Glutamatergic neuron (in vitro differentiated cells): Measurements from ENCODE around the gene RAB30. TPM values are rescaled to one million over a fixed set of nuclear protein-coding genes. Genes with fewer than 3 reads are reported as not detected.

Experiments used
- DNase-seq: peaks from one replicate; pipeline ENCODE4 v3.0.0; 2022
- H3K27ac Mint-ChIP-seq: one replicate; pipeline ENCODE4 v1.8.0; 2020; ENCODE audit warnings: mild to moderate bottlenecking, mixed read lengths, inconsistent platforms; ENCODE audit not compliant: unreplicated experiment
- H3K27me3 Mint-ChIP-seq: one replicate; pipeline ENCODE4 v1.8.0; 2020; ENCODE audit warnings: mild to moderate bottlenecking, moderate library complexity, mixed read lengths, inconsistent platforms; ENCODE audit not compliant: unreplicated experiment
- H3K36me3 Mint-ChIP-seq: one replicate; pipeline ENCODE4 v1.8.0; 2020; ENCODE audit warnings: mild to moderate bottlenecking, mixed read lengths, inconsistent platforms; ENCODE audit not compliant: unreplicated experiment
- H3K4me1 Mint-ChIP-seq: one replicate; pipeline ENCODE4 v1.8.0; 2020; ENCODE audit warnings: mild to moderate bottlenecking, low read depth, mixed read lengths, inconsistent platforms; ENCODE audit not compliant: unreplicated experiment
- H3K4me3 Mint-ChIP-seq: one replicate; pipeline ENCODE4 v1.8.0; 2020; ENCODE audit warnings: mild to moderate bottlenecking, mixed read lengths, inconsistent platforms; ENCODE audit not compliant: unreplicated experiment
- H3K9me3 Mint-ChIP-seq: one replicate; pipeline ENCODE4 v1.8.0; 2020; ENCODE audit warnings: mild to moderate bottlenecking, moderate library complexity, mixed read lengths, inconsistent platforms; ENCODE audit not compliant: unreplicated experiment
- CTCF ChIP-seq: fragments of 200-600 bp; sonication (generic); IDR thresholded peaks from one replicate; pipeline ENCODE4 v1.5.0; 2021; ENCODE audit not compliant: partially characterized antibody, unreplicated experiment
- total RNA-seq: library from RNA; stranded (reverse); fragmentation: NEBNext Ultra II Directional; extraction: Animal tissue kit (Norgen Biotek cat#: 25700); gene quantifications from one replicate; pipeline ENCODE4 v1.2.1, GENCODE V29; 2021; ENCODE audit not compliant: unreplicated experiment

RAB30 gene
- total RNA-seq, 1 donor from 2014 or later = 59.4 TPM

- no peak for DNase-seq
- TF ChIP-seq CTCF = no peak
- H3K4me3 Mint-ChIP-seq = no peak overlapping the region
- no peaks in the 10 kb centered on the region for H3K9me3 Mint-ChIP-seq
- no peaks in the 10 kb centered on the region for H3K27me3 Mint-ChIP-seq
- H3K4me1 Mint-ChIP-seq = no peaks in the 10 kb centered on the region
- no peak overlapping the region for H3K27ac Mint-ChIP-seq
- no peaks in the 10 kb centered on the region for H3K36me3 Mint-ChIP-seq
Measured at GRCh38 chr11:82930229-82930628, 141.5 kb downstream of the RAB30 start.

GRCh38 chr11:82929121-82929520 is 142.6 kb downstream of the RAB30 start:
- Mint-ChIP-seq H3K9me3 (no peaks in the 10 kb centered on the region), H3K36me3 (no peaks in the 10 kb centered on the region), H3K27ac (no peak overlapping the region), H3K27me3 (no peaks in the 10 kb centered on the region), H3K4me1 (no peaks in the 10 kb centered on the region), H3K4me3 (no peak overlapping the region)
- DNase-seq = no peak
- no peak for TF ChIP-seq CTCF

GRCh38 chr11:82927264-82927880 is 144.3 kb downstream of the RAB30 start:
- Mint-ChIP-seq H3K27me3 (no peaks in the 10 kb centered on the region), H3K9me3 (no peaks in the 10 kb centered on the region), H3K27ac (no peak overlapping the region), H3K4me1 (no peaks in the 10 kb centered on the region), H3K36me3 (no peaks in the 10 kb centered on the region), H3K4me3 (no peak overlapping the region)
- peak; percentile 92 for TF ChIP-seq CTCF
- no peak for DNase-seq

GRCh38 chr11:82924522-82925224 is 147.0 kb downstream of the RAB30 start:
- Mint-ChIP-seq H3K27ac (no peak overlapping the region), H3K27me3 (no peaks in the 10 kb centered on the region)

More at GRCh38 chr11:82924522-82925224, 147.0 kb downstream of the RAB30 start:
- H3K9me3 Mint-ChIP-seq = no peaks in the 10 kb centered on the region
- no peaks in the 10 kb centered on the region for H3K4me1 Mint-ChIP-seq
- H3K4me3 Mint-ChIP-seq = no peak overlapping the region
- no peak for DNase-seq
- no peak for TF ChIP-seq CTCF
- no peaks in the 10 kb centered on the region for H3K36me3 Mint-ChIP-seq

Other genes with a start within 250 kb of the RAB30 start
- 12.3 TPM for gene PRCP, start 171.5 kb downstream of the RAB30 start, total RNA-seq
- gene DDIAS, start 170.2 kb downstream of the RAB30 start, total RNA-seq = 2.0 TPM
- gene PCF11, start 85.2 kb upstream of the RAB30 start, total RNA-seq = 46.7 TPM
- gene ANKRD42, start 121.8 kb upstream of the RAB30 start, total RNA-seq = 2.2 TPM
- gene CCDC90B, start 214.5 kb upstream of the RAB30 start, total RNA-seq = 61.3 TPM